ENCODE data around the gene FGF18. TPM values are rescaled to one million over a fixed set of nuclear protein-coding genes. Genes with fewer than 3 reads are reported as not detected.

FGF18 gene
- total and polyA plus RNA-seq, 2 experiments from 2014 or later, result 1.00 to 7.2 TPM

GRCh38 chr5:171415115-171415730 lies 4.2 kb upstream of the FGF18 start:
- no peaks in the 10 kb centered on the region for H3K9me2 ChIP-seq (replicated peaks; ENCODE audit: insufficient read depth)
- 88% methylated on average over 9 of the region's 9 CpGs for whole genome bisulfite sequencing (ENCODE audit: low lambda C conversion rate, missing lambda C conversion rate)

GRCh38 chr5:171416160-171417049 lies 3.0 kb upstream of the FGF18 start:
- H3K27me3 ChIP-seq, result peaks cover 3% of the 10 kb centered on the region
- 91% methylated on average over 11 of the region's 11 CpGs for WGBS (ENCODE audit: low lambda C conversion rate, missing lambda C conversion rate)

More at GRCh38 chr5:171415115-171415730, 4.2 kb upstream of the FGF18 start:
- DNase-seq (ENCODE audit: low spot score), result no peak
- Histone ChIP-seq H3K9me3 (ENCODE audit: low read depth) (no peaks in the 10 kb centered on the region), H3K27ac (no peak overlapping the region), H3K4me3 (no peak overlapping the region), H3K4me2 (no peak overlapping the region), H3K79me2 (peaks cover 2% of the 10 kb centered on the region), H3K36me3 (replicated peaks; ENCODE audit: insufficient read depth, low read depth) (no peaks in the 10 kb centered on the region), H2AFZ (no peak overlapping the region), H4K20me1 (ENCODE audit: insufficient read depth, poor library complexity, severe bottlenecking) (peaks cover 37% of the 10 kb centered on the region), H3K27me3 (no peaks in the 10 kb centered on the region), H3K4me1 (ENCODE audit: insufficient read depth) (peaks cover 2% of the 10 kb centered on the region)
- TF ChIP-seq EZH2phosphoT487 (IDR thresholded peaks at IDR 0.05; ENCODE audit: low read depth, severe bottlenecking, unreplicated experiment) (no peak), EZH2 (IDR thresholded peaks at IDR 0.05; ENCODE audit: borderline replicate concordance) (no peak), CTCF (IDR thresholded peaks at IDR 0.05; ENCODE audit: poor library complexity) (no peak)

GRCh38 chr5:171418316-171418981 lies 998 bp upstream of the FGF18 start:
- Histone ChIP-seq H3K4me1 (ENCODE audit: insufficient read depth) (peaks cover 8% of the 10 kb centered on the region), H4K20me1 (ENCODE audit: insufficient read depth, poor library complexity, severe bottlenecking) (peaks cover 13% of the 10 kb centered on the region), H3K9me2 (replicated peaks; ENCODE audit: insufficient read depth) (no peaks in the 10 kb centered on the region), H3K27ac (no peak overlapping the region), H3K9me3 (ENCODE audit: low read depth) (no peaks in the 10 kb centered on the region), H3K27me3 (peaks cover 12% of the 10 kb centered on the region), H3K79me2 (no peaks in the 10 kb centered on the region), H3K4me3 (peak overlapping the region; percentile 18), H3K4me2 (peak overlapping the region; percentile 88), H2AFZ (no peak overlapping the region), H3K36me3 (replicated peaks; ENCODE audit: insufficient read depth, low read depth) (no peaks in the 10 kb centered on the region)
- DNase-seq (ENCODE audit: low spot score), result peak; percentile 92
- WGBS (ENCODE audit: low lambda C conversion rate, missing lambda C conversion rate), result 7% methylated on average over 25 of the region's 26 CpGs
- peak; percentile 97 for TF ChIP-seq CTCF (IDR thresholded peaks at IDR 0.05; ENCODE audit: poor library complexity)
- no peak for TF ChIP-seq EZH2 (IDR thresholded peaks at IDR 0.05; ENCODE audit: borderline replicate concordance)
- no peak for TF ChIP-seq EZH2phosphoT487 (IDR thresholded peaks at IDR 0.05; ENCODE audit: low read depth, severe bottlenecking, unreplicated experiment)

More at GRCh38 chr5:171416160-171417049, 3.0 kb upstream of the FGF18 start:
- no peak overlapping the region for H2AFZ ChIP-seq
- no peaks in the 10 kb centered on the region for H3K36me3 ChIP-seq (replicated peaks; ENCODE audit: insufficient read depth, low read depth)
- no peaks in the 10 kb centered on the region for H3K9me2 ChIP-seq (replicated peaks; ENCODE audit: insufficient read depth)
- no peaks in the 10 kb centered on the region for H3K79me2 ChIP-seq
- peaks cover 8% of the 10 kb centered on the region for H3K4me1 ChIP-seq (ENCODE audit: insufficient read depth)
- no peaks in the 10 kb centered on the region for H3K9me3 ChIP-seq (ENCODE audit: low read depth)
- DNase-seq (ENCODE audit: low spot score), result no peak
- no peak overlapping the region for H3K4me3 ChIP-seq
- no peak overlapping the region for H3K4me2 ChIP-seq
- peaks cover 32% of the 10 kb centered on the region for H4K20me1 ChIP-seq (ENCODE audit: insufficient read depth, poor library complexity, severe bottlenecking)
- no peak overlapping the region for H3K27ac ChIP-seq
- TF ChIP-seq CTCF (IDR thresholded peaks at IDR 0.05; ENCODE audit: poor library complexity) (no peak), EZH2phosphoT487 (IDR thresholded peaks at IDR 0.05; ENCODE audit: low read depth, severe bottlenecking, unreplicated experiment) (no peak)

Measured in hepatocyte (in vitro differentiated cells).